Measurements from ENCODE around the gene HOXC6. TPM values are rescaled to one million over a fixed set of nuclear protein-coding genes. Genes with fewer than 3 reads are reported as not detected.

Gene HOXC6
- total RNA-seq: 1.5 TPM
- polyA plus RNA-seq: 0.72 TPM

- no peaks in the 10 kb centered on the region for H3K4me1 ChIP-seq (ENCODE audit: insufficient read depth)
- H3K27ac ChIP-seq (ENCODE audit: low read depth): no peak within 1 kb of the TSS
- WGBS: 5% methylated on average over 36 of the region's 36 CpGs
- DNase-seq (ENCODE audit: extremely low spot score): no peak
- H3K36me3 ChIP-seq (ENCODE audit: insufficient read depth): no peaks in the 10 kb centered on the region
- no peak within 1 kb of the TSS for H3K4me3 ChIP-seq (ENCODE audit: low read depth, low read length)
These were observed at the start of gene HOXC6 for GRCh38 chr12:54028314-54029201. Gene HOXC6, plus strand, starts transcription at chr12:54028440. Its CDS starts 82 bp downstream, at chr12:54028522.

GRCh38 chr12:53978477-53979356 is 49.5 kb upstream of the HOXC6 start:
- no peak overlapping the region for H3K4me3 ChIP-seq (ENCODE audit: low read depth, low read length)
- no peak overlapping the region for H3K27ac ChIP-seq (ENCODE audit: low read depth)
- 33% methylated on average over 15 of the region's 15 CpGs for WGBS
- DNase-seq (ENCODE audit: extremely low spot score): no peak
- H3K4me1 ChIP-seq (ENCODE audit: insufficient read depth): peaks cover 3% of the 10 kb centered on the region
- no peaks in the 10 kb centered on the region for H3K36me3 ChIP-seq (ENCODE audit: insufficient read depth)

GRCh38 chr12:53980104-53980801 is 48.0 kb upstream of the HOXC6 start:
- 74% methylated on average over 7 of the region's 7 CpGs for WGBS
- Histone ChIP-seq H3K36me3 (ENCODE audit: insufficient read depth) (no peaks in the 10 kb centered on the region), H3K27ac (ENCODE audit: low read depth) (no peak overlapping the region), H3K4me1 (ENCODE audit: insufficient read depth) (no peaks in the 10 kb centered on the region), H3K4me3 (ENCODE audit: low read depth, low read length) (no peak overlapping the region)
- DNase-seq (ENCODE audit: extremely low spot score): no peak

- 69% methylated on average over 15 of the region's 15 CpGs for WGBS
- H3K4me1 ChIP-seq (ENCODE audit: insufficient read depth): no peaks in the 10 kb centered on the region
- no peak overlapping the region for H3K4me3 ChIP-seq (ENCODE audit: low read depth, low read length)
- no peak for DNase-seq (ENCODE audit: extremely low spot score)
- H3K27ac ChIP-seq (ENCODE audit: low read depth): no peak overlapping the region
- no peaks in the 10 kb centered on the region for H3K36me3 ChIP-seq (ENCODE audit: insufficient read depth)
These were observed 47.3 kb upstream of the HOXC6 start for GRCh38 chr12:53980802-53981496.

- Histone ChIP-seq H3K36me3 (ENCODE audit: insufficient read depth) (no peaks in the 10 kb centered on the region), H3K4me1 (ENCODE audit: insufficient read depth) (no peaks in the 10 kb centered on the region), H3K27ac (ENCODE audit: low read depth) (no peak overlapping the region), H3K4me3 (ENCODE audit: low read depth, low read length) (no peak overlapping the region)
- 69% methylated on average over 30 of the region's 30 CpGs for WGBS
- no peak for DNase-seq (ENCODE audit: extremely low spot score)
These were observed 46.3 kb upstream of the HOXC6 start for GRCh38 chr12:53981634-53982565.

GRCh38 chr12:53982648-53983567 is 45.3 kb upstream of the HOXC6 start:
- H3K4me3 ChIP-seq (ENCODE audit: low read depth, low read length): no peak overlapping the region
- 62% methylated on average over 26 of the region's 26 CpGs for WGBS

GRCh38 chr12:53983568-53983949 is 44.7 kb upstream of the HOXC6 start:
- 55% methylated on average over 17 of the region's 17 CpGs for WGBS
- H3K4me3 ChIP-seq (ENCODE audit: low read depth, low read length): no peak overlapping the region

More at GRCh38 chr12:53982648-53983567, 45.3 kb upstream of the HOXC6 start:
- Histone ChIP-seq H3K4me1 (ENCODE audit: insufficient read depth) (no peaks in the 10 kb centered on the region), H3K36me3 (ENCODE audit: insufficient read depth) (no peaks in the 10 kb centered on the region), H3K27ac (ENCODE audit: low read depth) (no peak overlapping the region)
- no peak for DNase-seq (ENCODE audit: extremely low spot score)

GRCh38 chr12:53983950-53984572 is 44.2 kb upstream of the HOXC6 start:
- no peak for DNase-seq (ENCODE audit: extremely low spot score)
- no peaks in the 10 kb centered on the region for H3K36me3 ChIP-seq (ENCODE audit: insufficient read depth)
- WGBS: 48% methylated on average over 30 of the region's 30 CpGs
- H3K4me3 ChIP-seq (ENCODE audit: low read depth, low read length): no peak overlapping the region
- no peaks in the 10 kb centered on the region for H3K4me1 ChIP-seq (ENCODE audit: insufficient read depth)
- H3K27ac ChIP-seq (ENCODE audit: low read depth): no peak overlapping the region

More at GRCh38 chr12:53983568-53983949, 44.7 kb upstream of the HOXC6 start:
- no peak for DNase-seq (ENCODE audit: extremely low spot score)
- H3K27ac ChIP-seq (ENCODE audit: low read depth): no peak overlapping the region
- H3K36me3 ChIP-seq (ENCODE audit: insufficient read depth): no peaks in the 10 kb centered on the region
- H3K4me1 ChIP-seq (ENCODE audit: insufficient read depth): no peaks in the 10 kb centered on the region

- Histone ChIP-seq H3K4me3 (ENCODE audit: low read depth, low read length) (peak within 1 kb of the TSS; percentile 22), H3K4me1 (ENCODE audit: insufficient read depth) (no peaks in the 10 kb centered on the region), H3K27ac (ENCODE audit: low read depth) (no peak within 1 kb of the TSS), H3K36me3 (ENCODE audit: insufficient read depth) (no peaks in the 10 kb centered on the region)
- DNase-seq (ENCODE audit: extremely low spot score): peak; percentile 87
- WGBS: 3% methylated on average over 55 of the region's 55 CpGs
These were observed 43.1 kb upstream of the HOXC6 start, which contains the start of gene HOXC10 for GRCh38 chr12:53984901-53985691. Gene HOXC10, plus strand, starts transcription at chr12:53985146. Its CDS starts 114 bp downstream, at chr12:53985260.

- no peaks in the 10 kb centered on the region for H3K4me1 ChIP-seq (ENCODE audit: insufficient read depth)
- no peak overlapping the region for H3K27ac ChIP-seq (ENCODE audit: low read depth)
- H3K4me3 ChIP-seq (ENCODE audit: low read depth, low read length): peak overlapping the region; percentile 22
- no peak for DNase-seq (ENCODE audit: extremely low spot score)
- 6% methylated on average over 21 of the region's 21 CpGs for WGBS
- no peaks in the 10 kb centered on the region for H3K36me3 ChIP-seq (ENCODE audit: insufficient read depth)
These were observed 42.6 kb upstream of the HOXC6 start for GRCh38 chr12:53985692-53985993.

All from urinary bladder (tissue), 4 donors.